ENCODE results near the gene TMED10. TPM values are rescaled to one million over a fixed set of nuclear protein-coding genes. Genes with fewer than 3 reads are reported as not detected.

Gene TMED10
- total and polyA plus RNA-seq, 2 of the 13 experiments (the other 11 are each of a cell fraction or from before 2014, with no cell fraction given) = 311 to 377 TPM

DNA sequence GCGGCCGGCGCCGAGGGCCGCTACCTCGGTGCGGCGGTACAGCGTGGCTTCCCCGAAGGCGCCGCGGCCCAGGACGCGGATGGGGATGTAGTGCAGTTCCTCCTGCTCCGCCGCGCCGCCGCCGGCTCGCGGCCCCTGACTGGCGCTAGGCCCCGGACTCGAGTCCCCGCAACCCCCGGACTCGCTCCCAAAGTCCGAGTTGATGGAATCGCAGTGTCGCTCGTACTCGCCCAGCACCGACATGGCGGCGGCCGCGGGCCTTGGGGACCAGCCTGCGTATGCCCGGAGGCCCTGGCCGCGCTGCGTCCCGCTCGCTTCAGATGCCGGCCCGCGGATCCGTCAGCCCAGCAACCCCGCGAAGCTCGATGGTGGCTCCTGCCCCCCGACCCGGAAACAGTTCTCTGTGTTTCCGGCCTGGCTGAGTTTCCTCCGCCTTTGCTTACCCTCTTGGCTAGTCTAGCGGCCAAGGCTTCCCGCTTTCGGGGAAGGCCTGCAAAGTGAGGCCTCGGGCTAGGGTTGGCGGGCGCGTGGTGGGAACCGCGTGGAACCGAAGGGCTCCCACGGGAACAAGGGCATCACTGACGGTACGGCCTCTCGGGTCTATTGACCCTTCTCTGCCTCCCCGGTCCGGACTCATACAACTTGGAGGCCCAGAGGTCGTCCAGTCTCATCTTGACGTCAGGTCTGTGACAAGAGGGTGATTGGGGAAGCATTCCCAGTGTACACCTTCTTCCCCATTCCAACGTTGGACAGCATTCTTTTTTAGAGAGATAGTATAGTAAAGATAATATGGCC, 49.5 kb downstream of the TMED10 start, which contains the start of gene NEK9 (continued):
- TF ChIP-seq ZNF292 (CRISPR knock-in tag; IDR thresholded peaks at IDR 0.05; ENCODE audit: borderline replicate concordance, low read depth) = no peak
- TF ChIP-seq NR2F2 (IDR thresholded peaks at IDR 0.05; ENCODE audit: borderline replicate concordance, low read depth) = no peak
- TF ChIP-seq, protein P1, sequence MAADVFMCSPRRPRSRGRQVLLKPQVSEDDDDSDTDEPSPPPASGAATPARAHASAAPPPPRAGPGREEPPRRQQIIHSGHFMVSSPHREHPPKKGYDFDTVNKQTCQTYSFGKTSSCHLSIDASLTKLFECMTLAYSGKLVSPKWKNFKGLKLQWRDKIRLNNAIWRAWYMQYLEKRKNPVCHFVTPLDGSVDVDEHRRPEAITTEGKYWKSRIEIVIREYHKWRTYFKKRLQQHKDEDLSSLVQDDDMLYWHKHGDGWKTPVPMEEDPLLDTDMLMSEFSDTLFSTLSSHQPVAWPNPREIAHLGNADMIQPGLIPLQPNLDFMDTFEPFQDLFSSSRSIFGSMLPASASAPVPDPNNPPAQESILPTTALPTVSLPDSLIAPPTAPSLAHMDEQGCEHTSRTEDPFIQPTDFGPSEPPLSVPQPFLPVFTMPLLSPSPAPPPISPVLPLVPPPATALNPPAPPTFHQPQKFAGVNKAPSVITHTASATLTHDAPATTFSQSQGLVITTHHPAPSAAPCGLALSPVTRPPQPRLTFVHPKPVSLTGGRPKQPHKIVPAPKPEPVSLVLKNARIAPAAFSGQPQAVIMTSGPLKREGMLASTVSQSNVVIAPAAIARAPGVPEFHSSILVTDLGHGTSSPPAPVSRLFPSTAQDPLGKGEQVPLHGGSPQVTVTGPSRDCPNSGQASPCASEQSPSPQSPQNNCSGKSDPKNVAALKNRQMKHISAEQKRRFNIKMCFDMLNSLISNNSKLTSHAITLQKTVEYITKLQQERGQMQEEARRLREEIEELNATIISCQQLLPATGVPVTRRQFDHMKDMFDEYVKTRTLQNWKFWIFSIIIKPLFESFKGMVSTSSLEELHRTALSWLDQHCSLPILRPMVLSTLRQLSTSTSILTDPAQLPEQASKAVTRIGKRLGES (CRISPR knock-in tag; IDR thresholded peaks at IDR 0.05; ENCODE audit: borderline replicate concordance) = 0 out of 2 replicates have a peak, but pooled peaks have one; percentile 27
- TF ChIP-seq KMT2A (CRISPR knock-in tag; IDR thresholded peaks at IDR 0.05) = peak; percentile 98
- peak; percentile 96 for TF ChIP-seq ZNF607 (CRISPR knock-in tag; IDR thresholded peaks at IDR 0.05; ENCODE audit: borderline replicate concordance)
- TF ChIP-seq, protein P2, sequence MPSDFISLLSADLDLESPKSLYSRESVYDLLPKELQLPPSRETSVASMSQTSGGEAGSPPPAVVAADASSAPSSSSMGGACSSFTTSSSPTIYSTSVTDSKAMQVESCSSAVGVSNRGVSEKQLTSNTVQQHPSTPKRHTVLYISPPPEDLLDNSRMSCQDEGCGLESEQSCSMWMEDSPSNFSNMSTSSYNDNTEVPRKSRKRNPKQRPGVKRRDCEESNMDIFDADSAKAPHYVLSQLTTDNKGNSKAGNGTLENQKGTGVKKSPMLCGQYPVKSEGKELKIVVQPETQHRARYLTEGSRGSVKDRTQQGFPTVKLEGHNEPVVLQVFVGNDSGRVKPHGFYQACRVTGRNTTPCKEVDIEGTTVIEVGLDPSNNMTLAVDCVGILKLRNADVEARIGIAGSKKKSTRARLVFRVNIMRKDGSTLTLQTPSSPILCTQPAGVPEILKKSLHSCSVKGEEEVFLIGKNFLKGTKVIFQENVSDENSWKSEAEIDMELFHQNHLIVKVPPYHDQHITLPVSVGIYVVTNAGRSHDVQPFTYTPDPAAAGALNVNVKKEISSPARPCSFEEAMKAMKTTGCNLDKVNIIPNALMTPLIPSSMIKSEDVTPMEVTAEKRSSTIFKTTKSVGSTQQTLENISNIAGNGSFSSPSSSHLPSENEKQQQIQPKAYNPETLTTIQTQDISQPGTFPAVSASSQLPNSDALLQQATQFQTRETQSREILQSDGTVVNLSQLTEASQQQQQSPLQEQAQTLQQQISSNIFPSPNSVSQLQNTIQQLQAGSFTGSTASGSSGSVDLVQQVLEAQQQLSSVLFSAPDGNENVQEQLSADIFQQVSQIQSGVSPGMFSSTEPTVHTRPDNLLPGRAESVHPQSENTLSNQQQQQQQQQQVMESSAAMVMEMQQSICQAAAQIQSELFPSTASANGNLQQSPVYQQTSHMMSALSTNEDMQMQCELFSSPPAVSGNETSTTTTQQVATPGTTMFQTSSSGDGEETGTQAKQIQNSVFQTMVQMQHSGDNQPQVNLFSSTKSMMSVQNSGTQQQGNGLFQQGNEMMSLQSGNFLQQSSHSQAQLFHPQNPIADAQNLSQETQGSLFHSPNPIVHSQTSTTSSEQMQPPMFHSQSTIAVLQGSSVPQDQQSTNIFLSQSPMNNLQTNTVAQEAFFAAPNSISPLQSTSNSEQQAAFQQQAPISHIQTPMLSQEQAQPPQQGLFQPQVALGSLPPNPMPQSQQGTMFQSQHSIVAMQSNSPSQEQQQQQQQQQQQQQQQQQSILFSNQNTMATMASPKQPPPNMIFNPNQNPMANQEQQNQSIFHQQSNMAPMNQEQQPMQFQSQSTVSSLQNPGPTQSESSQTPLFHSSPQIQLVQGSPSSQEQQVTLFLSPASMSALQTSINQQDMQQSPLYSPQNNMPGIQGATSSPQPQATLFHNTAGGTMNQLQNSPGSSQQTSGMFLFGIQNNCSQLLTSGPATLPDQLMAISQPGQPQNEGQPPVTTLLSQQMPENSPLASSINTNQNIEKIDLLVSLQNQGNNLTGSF (CRISPR knock-in tag; IDR thresholded peaks at IDR 0.05) = no peak
- TF ChIP-seq, protein P3, sequence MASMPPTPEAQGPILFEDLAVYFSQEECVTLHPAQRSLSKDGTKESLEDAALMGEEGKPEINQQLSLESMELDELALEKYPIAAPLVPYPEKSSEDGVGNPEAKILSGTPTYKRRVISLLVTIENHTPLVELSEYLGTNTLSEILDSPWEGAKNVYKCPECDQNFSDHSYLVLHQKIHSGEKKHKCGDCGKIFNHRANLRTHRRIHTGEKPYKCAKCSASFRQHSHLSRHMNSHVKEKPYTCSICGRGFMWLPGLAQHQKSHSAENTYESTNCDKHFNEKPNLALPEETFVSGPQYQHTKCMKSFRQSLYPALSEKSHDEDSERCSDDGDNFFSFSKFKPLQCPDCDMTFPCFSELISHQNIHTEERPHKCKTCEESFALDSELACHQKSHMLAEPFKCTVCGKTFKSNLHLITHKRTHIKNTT (CRISPR knock-in tag; IDR thresholded peaks at IDR 0.05) = no peak
- peak; percentile 57; the same call in 1 of the 2 replicates for TF ChIP-seq MED13 (CRISPR knock-in tag; IDR thresholded peaks at IDR 0.05)
- peak; percentile 100 for TF ChIP-seq KDM2A (CRISPR knock-in tag; IDR thresholded peaks at IDR 0.05; ENCODE audit: borderline replicate concordance, low read depth)
- TF ChIP-seq GABPA (IDR thresholded peaks at IDR 0.05; ENCODE audit: low read depth, low read length) = peak; percentile 90
- peak; percentile 98 for TF ChIP-seq GABPA (CRISPR knock-in tag; IDR thresholded peaks at IDR 0.05; ENCODE audit: low read depth)
- TF ChIP-seq HDAC6 (IDR thresholded peaks at IDR 0.05; ENCODE audit: low read depth, low read length) = no peak
- TF ChIP-seq ARNT (IDR thresholded peaks at IDR 0.05) = no peak
- peak; percentile 92 for TF ChIP-seq TGIF2 (CRISPR knock-in tag; IDR thresholded peaks at IDR 0.05)
- TF ChIP-seq DNMT1 (CRISPR knock-in tag; IDR thresholded peaks at IDR 0.05) = no peak
- no peak for TF ChIP-seq ZFP36 (IDR thresholded peaks at IDR 0.05; ENCODE audit: borderline replicate concordance, low read depth, low read length, partially characterized antibody)
- no peak for TF ChIP-seq FIP1L1 (IDR thresholded peaks at IDR 0.05; ENCODE audit: borderline replicate concordance, insufficient read depth, low read depth, low read length)
- TF ChIP-seq, protein P4, sequence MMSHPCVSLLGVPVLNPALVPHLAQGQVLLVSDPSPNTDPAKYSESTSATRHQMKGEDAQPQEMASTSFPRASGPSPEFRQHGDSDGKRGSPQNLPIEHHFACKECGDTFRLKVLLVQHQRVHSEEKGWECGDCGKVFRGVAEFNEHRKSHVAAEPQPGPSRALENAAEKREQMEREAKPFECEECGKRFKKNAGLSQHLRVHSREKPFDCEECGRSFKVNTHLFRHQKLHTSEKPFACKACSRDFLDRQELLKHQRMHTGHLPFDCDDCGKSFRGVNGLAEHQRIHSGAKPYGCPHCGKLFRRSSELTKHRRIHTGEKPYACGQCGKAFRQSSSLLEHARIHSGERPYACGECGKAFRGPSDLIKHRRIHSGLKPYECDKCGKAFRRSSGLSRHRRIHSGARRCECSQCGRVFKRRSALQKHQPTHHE (CRISPR knock-in tag; IDR thresholded peaks at IDR 0.05; ENCODE audit: borderline replicate concordance) = peak; percentile 62
- TF ChIP-seq TAF15 (IDR thresholded peaks at IDR 0.05; ENCODE audit: low read depth, low read length, poor library complexity, severe bottlenecking) = no peak
